Endothelial cell (in vitro differentiated cells): ENCODE results near the gene NHS. TPM values are rescaled to one million over a fixed set of nuclear protein-coding genes. Genes with fewer than 3 reads are reported as not detected.
A peak's percentile ranks its signal among the peaks of the same experiment; 100 is the strongest.

Experiments
- DNase-seq: peaks from one replicate; pipeline ENCODE4 v3.0.0; 2021; ENCODE audit warnings: low spot score
- H3K27ac Mint-ChIP-seq: one replicate; pipeline ENCODE4 v1.8.0; 2021; ENCODE audit warnings: mixed read lengths, inconsistent platforms; ENCODE audit not compliant: unreplicated experiment
- H3K27me3 Mint-ChIP-seq: one replicate; pipeline ENCODE4 v1.8.0; 2021; ENCODE audit warnings: mild to moderate bottlenecking, moderate library complexity, mixed read lengths, inconsistent platforms; ENCODE audit not compliant: unreplicated experiment
- H3K36me3 Mint-ChIP-seq: one replicate; pipeline ENCODE4 v1.8.0; 2021; ENCODE audit warnings: mild to moderate bottlenecking, low read depth, mixed read lengths, inconsistent platforms; ENCODE audit not compliant: unreplicated experiment
- H3K4me1 Mint-ChIP-seq: one replicate; pipeline ENCODE4 v1.8.0; 2021; ENCODE audit warnings: mild to moderate bottlenecking, mixed read lengths, inconsistent platforms; ENCODE audit not compliant: unreplicated experiment
- H3K4me3 Mint-ChIP-seq: one replicate; pipeline ENCODE4 v1.8.0; 2021; ENCODE audit warnings: mild to moderate bottlenecking, mixed read lengths, inconsistent platforms; ENCODE audit not compliant: unreplicated experiment
- H3K9me3 Mint-ChIP-seq: one replicate; pipeline ENCODE4 v1.8.0; 2021; ENCODE audit warnings: mixed read lengths, inconsistent platforms; ENCODE audit not compliant: unreplicated experiment
- long read RNA-seq: library from polyadenylated mRNA; unstranded; transcript quantifications from one replicate; pipeline ENCODE4 v2.0.0, GENCODE V29; 2020; ENCODE audit not compliant: unreplicated experiment
- total RNA-seq: library from RNA; stranded (reverse); fragmentation: NEBNext Ultra II Directional; extraction: Animal tissue kit (Norgen Biotek cat#: 25700); gene quantifications from one replicate; pipeline ENCODE4 v1.2.1, GENCODE V29; 2021; ENCODE audit not compliant: unreplicated experiment
- TF ChIP-seq, protein P1 (sequence below): fragments of 200-600 bp; sonication (generic); IDR thresholded peaks from one replicate; pipeline ENCODE4 v1.5.0; 2021; ENCODE audit warnings: antibody characterized with exemption; ENCODE audit not compliant: unreplicated experiment

NHS gene
- total RNA-seq: 5.3 TPM
- long read RNA-seq: 0 reads

DNA sequence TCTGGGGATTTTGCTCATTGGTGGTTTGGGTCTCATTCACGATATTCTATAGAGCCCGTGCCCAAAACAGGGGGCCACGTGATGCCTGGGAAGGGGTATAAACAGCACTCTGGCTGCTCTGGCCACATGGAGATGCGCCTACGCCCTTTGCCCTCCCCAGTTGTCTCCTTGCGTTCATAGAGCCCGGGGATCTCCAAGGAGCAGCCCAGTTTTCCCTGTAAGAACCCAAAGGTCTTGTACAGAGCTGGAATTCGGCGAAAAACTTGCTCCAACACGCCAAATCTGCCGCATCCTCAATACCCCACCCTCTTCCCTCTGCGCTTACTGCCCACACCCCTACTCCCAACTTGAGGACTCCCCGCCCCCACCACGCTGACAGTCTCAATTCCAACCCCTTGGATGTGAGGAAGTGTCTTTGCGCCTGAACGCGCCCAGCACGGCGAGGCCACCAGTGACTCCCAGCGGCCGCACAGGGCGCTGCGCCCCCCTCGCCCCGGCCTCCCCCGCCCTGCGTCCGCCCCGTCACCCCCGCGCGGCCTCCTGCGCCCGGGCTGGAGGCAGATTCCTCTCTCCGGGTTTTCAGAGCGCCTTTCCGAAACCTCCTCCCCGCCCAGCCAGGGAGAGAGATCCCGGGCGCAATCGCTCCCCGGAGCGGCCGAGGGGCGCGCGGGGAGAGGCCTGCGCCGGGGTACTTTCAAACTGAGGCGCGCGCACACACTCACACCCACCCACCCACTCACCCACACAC is at the start of gene NHS:
NHS (plus strand) TSS at position 582 of the 748 bp plus-strand sequence. CDS start 558 bp downstream, outside the sequence.
- Mint-ChIP-seq H3K27ac (no peak within 1 kb of the TSS), H3K36me3 (no peaks in the 10 kb centered on the region)
- DNase-seq: peak; percentile 64

DNA sequence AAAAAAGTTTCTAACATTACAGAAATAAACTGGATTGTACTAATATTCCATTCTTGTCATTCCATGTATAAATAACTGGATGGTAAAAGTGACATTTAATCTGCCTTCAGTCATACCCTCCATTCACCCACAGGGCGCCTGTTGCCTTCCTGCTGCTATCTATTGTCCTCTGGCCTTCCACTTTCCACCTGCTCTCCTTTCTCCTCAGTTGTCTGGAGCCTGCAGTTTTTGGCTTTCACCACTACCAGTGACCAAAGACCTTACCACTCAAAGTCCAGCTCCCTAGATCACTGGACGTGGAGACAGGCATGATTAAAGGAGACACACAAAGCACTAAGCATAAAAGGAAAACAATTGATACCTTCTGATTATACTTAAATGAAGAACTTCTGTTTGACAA is 46.2 kb upstream of the NHS start:
- Mint-ChIP-seq H3K9me3 (no peaks in the 10 kb centered on the region), H3K4me1 (no peaks in the 10 kb centered on the region), H3K27me3 (no peaks in the 10 kb centered on the region), H3K4me3 (no peak overlapping the region), H3K36me3 (no peaks in the 10 kb centered on the region), H3K27ac (no peak overlapping the region)
- TF ChIP-seq, protein P1, sequence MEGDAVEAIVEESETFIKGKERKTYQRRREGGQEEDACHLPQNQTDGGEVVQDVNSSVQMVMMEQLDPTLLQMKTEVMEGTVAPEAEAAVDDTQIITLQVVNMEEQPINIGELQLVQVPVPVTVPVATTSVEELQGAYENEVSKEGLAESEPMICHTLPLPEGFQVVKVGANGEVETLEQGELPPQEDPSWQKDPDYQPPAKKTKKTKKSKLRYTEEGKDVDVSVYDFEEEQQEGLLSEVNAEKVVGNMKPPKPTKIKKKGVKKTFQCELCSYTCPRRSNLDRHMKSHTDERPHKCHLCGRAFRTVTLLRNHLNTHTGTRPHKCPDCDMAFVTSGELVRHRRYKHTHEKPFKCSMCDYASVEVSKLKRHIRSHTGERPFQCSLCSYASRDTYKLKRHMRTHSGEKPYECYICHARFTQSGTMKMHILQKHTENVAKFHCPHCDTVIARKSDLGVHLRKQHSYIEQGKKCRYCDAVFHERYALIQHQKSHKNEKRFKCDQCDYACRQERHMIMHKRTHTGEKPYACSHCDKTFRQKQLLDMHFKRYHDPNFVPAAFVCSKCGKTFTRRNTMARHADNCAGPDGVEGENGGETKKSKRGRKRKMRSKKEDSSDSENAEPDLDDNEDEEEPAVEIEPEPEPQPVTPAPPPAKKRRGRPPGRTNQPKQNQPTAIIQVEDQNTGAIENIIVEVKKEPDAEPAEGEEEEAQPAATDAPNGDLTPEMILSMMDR: no peak
- no peak for DNase-seq

More for the DNA sequence above, at the start of gene NHS:
- Mint-ChIP-seq H3K9me3 (no peaks in the 10 kb centered on the region), H3K4me1 (peaks cover 10% of the 10 kb centered on the region), H3K27me3 (peaks cover 3% of the 10 kb centered on the region), H3K4me3 (peak within 1 kb of the TSS; percentile 71)
- TF ChIP-seq, protein P1: peak; percentile 24

DNA sequence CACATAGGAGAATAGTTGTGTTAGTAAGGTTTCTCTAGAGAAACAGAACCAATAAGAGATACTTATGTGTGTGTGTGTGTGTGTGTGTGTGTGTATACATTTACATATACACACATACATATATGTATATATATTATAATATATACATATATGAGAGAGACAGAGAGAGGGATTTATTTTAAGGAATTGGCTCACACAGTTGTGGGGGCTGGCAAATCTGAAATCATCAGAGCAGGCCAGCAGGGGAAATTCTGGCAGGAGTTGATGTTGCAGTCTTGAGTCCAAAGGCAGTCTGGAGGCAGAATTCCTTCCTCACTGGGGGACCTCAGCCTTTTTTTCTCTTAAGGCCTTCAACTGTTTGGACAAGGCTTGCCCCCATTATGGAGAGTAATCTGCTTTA is 38.6 kb upstream of the NHS start:
- no peaks in the 10 kb centered on the region for H3K9me3 Mint-ChIP-seq
- TF ChIP-seq, protein P1: no peak
- no peak for DNase-seq
- no peaks in the 10 kb centered on the region for H3K36me3 Mint-ChIP-seq
- H3K27ac Mint-ChIP-seq: no peak overlapping the region
- H3K4me1 Mint-ChIP-seq: no peaks in the 10 kb centered on the region
- no peak overlapping the region for H3K4me3 Mint-ChIP-seq
- H3K27me3 Mint-ChIP-seq: no peaks in the 10 kb centered on the region

DNA sequence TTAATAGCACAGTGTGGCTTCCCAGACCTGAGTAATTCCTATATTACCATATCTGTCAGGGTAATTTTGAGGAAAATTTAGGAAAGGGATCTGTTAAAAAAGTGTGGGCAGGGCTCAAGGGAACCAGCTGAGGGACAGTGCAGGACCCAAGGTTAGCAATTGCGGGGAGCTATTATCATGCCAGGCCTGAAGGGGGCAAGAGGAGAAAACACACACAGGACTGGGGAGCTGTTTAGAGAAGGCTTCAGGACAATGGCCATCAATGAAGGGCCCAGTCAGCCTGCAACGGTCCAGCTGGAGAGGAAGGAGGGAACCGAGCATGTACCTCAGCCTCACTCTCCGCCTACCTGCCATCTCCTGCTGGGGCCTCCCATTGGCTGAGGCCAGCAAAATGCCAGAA is 19.0 kb upstream of the NHS start:
- no peaks in the 10 kb centered on the region for H3K9me3 Mint-ChIP-seq
- TF ChIP-seq, protein P1: no peak
- DNase-seq: no peak
- H3K36me3 Mint-ChIP-seq: no peaks in the 10 kb centered on the region
- peaks cover 2% of the 10 kb centered on the region for H3K27me3 Mint-ChIP-seq
- H3K27ac Mint-ChIP-seq: no peak overlapping the region
- no peaks in the 10 kb centered on the region for H3K4me1 Mint-ChIP-seq
- H3K4me3 Mint-ChIP-seq: no peak overlapping the region

DNA sequence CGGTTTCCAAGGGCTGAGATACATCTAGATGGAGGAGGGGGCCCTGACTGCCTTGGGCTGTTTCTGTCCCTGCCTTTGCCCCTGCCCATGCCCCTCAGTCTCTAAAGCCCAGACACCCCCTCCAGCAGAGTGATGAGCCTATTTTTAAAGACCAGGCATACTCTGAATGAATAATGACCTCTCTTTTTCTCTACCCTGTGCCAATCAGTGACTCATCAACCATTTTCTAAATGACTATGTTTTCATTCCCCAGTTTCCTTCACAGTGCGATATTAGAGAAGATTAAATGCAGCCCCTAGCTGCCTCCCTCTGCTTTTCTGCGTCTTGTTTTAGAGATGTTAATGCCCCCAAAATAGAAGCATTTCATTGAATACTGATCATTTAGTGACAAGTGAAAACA is 15.5 kb upstream of the NHS start:
- Mint-ChIP-seq H3K9me3 (no peaks in the 10 kb centered on the region), H3K27ac (no peak overlapping the region), H3K27me3 (peaks cover 1% of the 10 kb centered on the region), H3K4me1 (no peaks in the 10 kb centered on the region), H3K36me3 (no peaks in the 10 kb centered on the region), H3K4me3 (no peak overlapping the region)
- TF ChIP-seq, protein P1: no peak
- DNase-seq: no peak
